ENCODE results near the gene TMEM169.
A peak's percentile ranks its signal among the peaks of the same experiment; 100 is the strongest.

TMEM169 gene

DNA sequence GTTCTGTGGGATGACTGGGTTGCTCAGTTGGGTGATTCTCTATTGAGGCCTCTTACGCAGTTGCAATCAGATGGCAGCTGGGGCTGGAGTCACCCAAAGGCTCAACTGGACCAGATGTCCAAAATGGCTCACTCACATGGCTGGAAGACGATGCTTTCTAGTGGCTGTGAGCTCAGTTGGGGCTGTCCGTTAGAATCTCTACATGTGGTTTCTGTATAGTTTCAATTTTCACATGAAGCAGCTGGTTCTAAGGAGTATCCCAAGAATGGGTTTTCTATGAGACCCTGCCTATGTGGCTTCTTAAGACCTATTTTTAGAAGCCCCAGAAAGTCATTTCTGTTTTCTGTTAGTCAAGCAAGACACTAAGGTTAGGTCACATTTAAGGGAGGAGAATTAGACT is 31.9 kb downstream of the TMEM169 start:
- no peak for DNase-seq (ENCODE audit: low read depth in 2 of 2)
- H3K4me3 ChIP-seq (replicated peaks in 1 of 2; ENCODE audit: low read depth in 2 of 2, low read length in 2 of 2) = no peak overlapping the region
- TF ChIP-seq, protein P1, sequence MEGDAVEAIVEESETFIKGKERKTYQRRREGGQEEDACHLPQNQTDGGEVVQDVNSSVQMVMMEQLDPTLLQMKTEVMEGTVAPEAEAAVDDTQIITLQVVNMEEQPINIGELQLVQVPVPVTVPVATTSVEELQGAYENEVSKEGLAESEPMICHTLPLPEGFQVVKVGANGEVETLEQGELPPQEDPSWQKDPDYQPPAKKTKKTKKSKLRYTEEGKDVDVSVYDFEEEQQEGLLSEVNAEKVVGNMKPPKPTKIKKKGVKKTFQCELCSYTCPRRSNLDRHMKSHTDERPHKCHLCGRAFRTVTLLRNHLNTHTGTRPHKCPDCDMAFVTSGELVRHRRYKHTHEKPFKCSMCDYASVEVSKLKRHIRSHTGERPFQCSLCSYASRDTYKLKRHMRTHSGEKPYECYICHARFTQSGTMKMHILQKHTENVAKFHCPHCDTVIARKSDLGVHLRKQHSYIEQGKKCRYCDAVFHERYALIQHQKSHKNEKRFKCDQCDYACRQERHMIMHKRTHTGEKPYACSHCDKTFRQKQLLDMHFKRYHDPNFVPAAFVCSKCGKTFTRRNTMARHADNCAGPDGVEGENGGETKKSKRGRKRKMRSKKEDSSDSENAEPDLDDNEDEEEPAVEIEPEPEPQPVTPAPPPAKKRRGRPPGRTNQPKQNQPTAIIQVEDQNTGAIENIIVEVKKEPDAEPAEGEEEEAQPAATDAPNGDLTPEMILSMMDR (IDR thresholded peaks at IDR 0.05; ENCODE audit: low read depth, low read length) = no peak

DNA sequence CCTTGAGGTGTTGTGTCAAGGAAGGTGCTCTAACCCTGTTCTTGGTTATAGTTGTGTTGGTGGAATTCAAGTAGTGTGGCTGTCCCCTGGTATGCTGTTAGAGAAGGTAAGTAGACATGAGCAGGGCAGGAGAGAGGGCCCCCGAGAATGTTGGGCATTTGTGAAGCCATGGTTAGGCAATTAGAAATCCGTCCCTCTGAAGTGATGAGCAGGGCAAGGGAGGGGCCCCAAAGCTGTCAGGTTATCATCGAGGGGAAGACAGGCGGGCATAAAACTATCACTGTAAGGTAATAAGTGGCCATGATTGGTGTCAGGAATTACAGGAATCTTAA is 32.6 kb downstream of the TMEM169 start:
- no peak for DNase-seq (ENCODE audit: low read depth in 2 of 2)
- no peak overlapping the region for H3K4me3 ChIP-seq (replicated peaks in 1 of 2; ENCODE audit: low read depth in 2 of 2, low read length in 2 of 2)
- TF ChIP-seq, protein P1 (IDR thresholded peaks at IDR 0.05; ENCODE audit: low read depth, low read length) = no peak

DNA sequence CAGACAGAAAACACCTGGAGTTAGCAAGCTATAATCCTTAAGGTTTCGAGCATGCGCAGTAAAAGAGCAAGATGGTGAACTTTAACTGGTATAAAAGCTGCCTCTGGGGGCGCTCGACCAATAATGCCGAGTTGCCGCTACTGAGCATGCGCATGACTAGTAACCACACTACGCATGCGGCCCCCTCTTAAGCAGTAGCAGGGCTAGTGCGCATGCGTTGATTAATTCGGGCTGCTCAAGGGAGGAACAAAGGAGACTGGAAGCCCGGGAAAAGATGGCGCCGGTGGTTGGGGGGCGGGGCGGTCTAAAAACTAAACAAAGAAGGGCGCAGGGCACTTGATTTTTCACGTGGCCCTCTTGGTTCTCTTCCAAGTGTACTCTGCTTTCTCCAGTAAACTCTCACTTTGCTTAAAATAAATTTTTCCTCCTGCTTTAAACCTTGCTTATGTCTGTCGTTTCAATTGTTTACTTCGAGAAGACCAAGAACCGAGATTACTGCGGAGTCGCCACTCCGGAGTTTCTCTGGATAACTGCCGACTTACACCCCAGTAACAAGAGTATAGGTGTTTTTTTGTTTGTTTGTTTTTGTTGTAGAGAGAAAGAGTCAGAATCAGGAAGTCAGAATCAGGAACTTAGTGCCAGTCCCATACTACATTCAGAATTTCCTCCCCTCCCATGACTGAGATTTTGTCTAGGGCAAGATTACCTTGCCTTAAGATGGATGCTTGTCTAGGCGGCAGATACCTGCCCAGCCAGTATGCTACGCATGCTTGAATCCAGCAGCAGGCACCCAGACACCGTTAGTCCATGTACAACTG is 33.2 kb downstream of the TMEM169 start:
- TF ChIP-seq, protein P1 (IDR thresholded peaks at IDR 0.05; ENCODE audit: low read depth, low read length) = peak; percentile 83
- peak overlapping the region; percentile 28 to 52 for H3K4me3 ChIP-seq (replicated peaks in 1 of 2; ENCODE audit: low read depth in 2 of 2, low read length in 2 of 2)
- peak; percentile 100 for DNase-seq (ENCODE audit: low read depth in 2 of 2)

DNA sequence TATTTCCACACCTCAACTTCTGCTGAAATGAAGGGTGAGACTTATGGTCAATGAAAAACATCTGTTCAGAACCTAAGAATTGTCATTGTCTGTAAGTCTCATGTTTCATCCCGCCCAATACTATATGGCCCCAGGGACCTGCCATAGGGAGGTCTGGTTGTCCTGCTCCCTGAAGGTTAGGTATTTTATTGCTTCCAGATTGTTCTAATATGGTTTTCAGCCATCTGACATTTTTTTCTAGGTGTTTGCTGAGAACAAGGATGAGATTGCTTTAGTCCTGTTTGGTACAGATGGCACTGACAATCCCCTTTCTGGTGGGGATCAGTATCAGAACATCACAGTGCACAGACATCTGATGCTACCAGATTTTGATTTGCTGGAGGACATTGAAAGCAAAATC is 34.7 kb downstream of the TMEM169 start:
- no peak overlapping the region for H3K4me3 ChIP-seq (replicated peaks in 1 of 2; ENCODE audit: low read depth in 2 of 2, low read length in 2 of 2)
- no peak for DNase-seq (ENCODE audit: low read depth in 2 of 2)

DNA sequence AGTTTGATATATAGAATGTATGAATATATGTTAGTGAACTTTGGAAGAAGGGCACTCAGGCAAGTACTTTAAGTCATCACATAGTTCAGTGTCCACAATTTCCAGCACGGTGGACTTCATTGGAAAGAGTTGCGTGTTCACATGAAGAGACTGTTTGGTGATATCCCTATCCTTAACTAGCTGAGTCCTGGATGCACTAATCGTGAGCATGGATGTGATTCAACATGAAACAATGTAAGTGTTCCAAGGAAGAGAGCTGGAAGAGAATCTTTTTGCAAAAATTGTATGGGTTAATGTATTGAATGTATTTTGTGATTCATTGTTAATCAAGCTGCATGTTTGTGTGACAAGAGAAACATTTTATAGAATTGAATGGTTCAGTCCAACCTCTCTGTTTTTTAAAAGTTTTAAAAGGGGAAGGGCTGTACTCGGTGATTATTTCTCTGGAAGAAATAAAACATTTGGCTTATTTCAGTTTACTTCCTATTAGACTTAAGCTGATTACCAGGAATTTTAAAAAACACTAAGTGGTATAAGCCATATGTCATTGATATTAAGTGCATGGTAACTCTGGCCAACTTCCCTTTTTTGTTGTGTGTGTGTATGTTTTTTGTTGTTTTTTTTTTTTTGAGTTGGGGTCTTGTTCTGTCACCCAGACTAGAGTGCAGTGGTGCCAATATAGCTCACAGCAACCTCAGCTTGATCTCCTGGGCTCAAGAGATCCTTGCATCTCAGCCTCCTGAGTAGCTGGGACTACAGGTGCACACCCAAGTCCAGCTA is 36.0 kb downstream of the TMEM169 start:
- DNase-seq (ENCODE audit: low read depth in 2 of 2) = peak in 1 of 2 donors; percentile 33
- TF ChIP-seq, protein P1 (IDR thresholded peaks at IDR 0.05; ENCODE audit: low read depth, low read length) = no peak
- no peak overlapping the region for H3K4me3 ChIP-seq (replicated peaks in 1 of 2; ENCODE audit: low read depth in 2 of 2, low read length in 2 of 2)

More for the DNA sequence above, 34.7 kb downstream of the TMEM169 start:
- TF ChIP-seq, protein P1 (IDR thresholded peaks at IDR 0.05; ENCODE audit: low read depth, low read length) = no peak

DNA sequence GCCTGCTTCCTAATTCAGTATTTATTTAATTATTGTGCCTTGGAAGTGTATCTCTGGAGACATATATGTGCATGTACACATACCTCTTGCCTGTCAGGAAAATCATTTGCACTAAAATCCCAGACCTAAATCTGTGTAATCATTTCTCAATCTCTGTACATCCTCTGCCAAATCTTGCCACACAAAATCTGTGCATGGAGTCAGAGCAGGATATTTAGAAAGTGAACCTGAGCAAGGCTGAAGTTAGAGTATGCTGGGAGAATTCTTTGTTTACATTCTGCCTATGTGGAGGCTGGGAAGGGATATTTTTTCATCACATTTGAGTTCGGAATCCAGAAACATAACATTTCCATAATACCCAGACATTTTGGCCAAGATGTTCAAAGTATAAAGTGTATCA is 36.8 kb downstream of the TMEM169 start:
- DNase-seq (ENCODE audit: low read depth in 2 of 2) = no peak
- no peak overlapping the region for H3K4me3 ChIP-seq (replicated peaks in 1 of 2; ENCODE audit: low read depth in 2 of 2, low read length in 2 of 2)
- TF ChIP-seq, protein P1 (IDR thresholded peaks at IDR 0.05; ENCODE audit: low read depth, low read length) = no peak
